Stimulated activated CD8-positive, alpha-beta memory T cell treated with anti-CD3 and anti-CD28 coated beads, Interleukin-4, amount 100 ng/mL, for 24 hours (primary cell): ENCODE data around the gene CLNK.

Source experiments
- DNase-seq: peaks from one replicate; pipeline ENCODE4 v3.0.0-alpha.2; 2020; ENCODE audit warnings: low read depth

Gene CLNK

DNA sequence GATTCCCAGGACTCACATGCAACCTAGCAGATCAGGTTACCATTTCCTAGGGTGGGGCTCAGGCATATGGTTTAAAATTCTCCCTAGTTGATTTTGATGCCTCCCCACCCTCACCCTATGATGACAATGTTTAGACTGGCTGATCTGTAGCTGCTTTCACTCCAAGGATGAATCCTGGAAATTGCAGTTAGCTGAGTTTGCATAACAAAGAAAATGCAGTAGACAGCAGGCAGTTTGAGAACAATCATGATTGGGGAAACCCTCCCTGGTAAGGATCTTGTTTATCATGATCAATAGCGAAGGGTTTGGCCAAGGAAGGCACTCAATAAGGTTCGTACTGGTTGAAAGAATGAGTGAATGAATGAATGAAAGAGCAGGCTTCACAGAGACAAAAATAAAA, 229.4 kb downstream of the CLNK start:
- no peak for DNase-seq

DNA sequence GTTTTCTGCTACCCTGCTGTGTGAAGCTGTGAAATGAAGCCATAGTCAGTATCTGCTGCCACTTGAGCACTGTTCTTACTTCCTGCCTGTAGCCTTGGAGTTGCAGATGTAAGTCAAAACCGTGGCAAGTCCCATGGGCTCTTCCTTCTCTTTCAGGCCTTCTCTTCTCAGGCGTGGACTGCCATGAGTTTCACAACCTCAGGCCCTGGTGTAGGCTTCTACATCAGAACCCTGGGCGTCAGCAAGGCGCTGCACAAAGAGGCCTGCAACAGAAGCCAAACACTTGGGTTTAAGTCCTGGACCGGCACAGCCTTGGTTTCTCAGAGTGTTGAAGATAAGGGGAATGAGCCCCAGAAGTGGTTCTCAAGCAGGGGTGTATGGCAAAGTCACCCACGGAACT, 229.8 kb downstream of the CLNK start:
- no peak for DNase-seq

DNA sequence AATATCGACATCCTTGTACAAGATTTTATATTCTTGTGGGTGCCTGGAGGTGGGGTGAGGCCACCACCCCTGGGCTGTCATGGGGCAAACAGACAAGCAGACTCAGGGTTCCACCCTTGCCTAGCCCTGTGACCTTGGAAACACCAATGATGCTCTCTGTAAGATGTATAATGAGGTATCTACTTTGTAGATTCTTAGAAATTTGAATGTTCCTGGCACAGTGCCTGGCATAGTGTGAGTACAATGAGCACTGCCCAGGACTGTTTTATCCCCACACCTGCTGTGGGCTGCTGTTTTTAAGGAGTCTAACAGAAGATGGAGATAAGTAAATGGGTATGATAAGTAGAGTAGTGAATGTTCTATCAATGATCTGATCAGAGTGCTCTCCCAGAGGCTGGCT, 230.4 kb downstream of the CLNK start:
- no peak for DNase-seq

DNA sequence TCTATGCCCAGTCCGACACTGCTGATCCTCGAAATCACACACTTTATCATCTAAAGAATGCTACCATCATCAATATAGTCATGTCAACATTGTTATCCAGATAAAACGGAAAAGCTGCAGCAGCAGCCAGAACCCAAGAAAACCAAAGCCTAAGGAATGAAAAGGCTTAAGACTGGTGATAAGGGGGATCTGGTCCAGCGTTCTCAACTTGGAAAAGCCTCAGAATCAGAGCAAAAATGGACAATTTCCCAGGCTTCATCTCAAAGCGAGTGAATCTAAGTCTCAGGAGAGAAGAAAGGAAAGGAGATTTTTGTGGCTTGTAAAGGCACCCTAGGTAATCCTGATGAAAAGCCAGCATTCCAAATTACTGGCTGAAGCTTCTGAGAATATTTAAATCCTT, 235.6 kb downstream of the CLNK start:
- no peak for DNase-seq

DNA sequence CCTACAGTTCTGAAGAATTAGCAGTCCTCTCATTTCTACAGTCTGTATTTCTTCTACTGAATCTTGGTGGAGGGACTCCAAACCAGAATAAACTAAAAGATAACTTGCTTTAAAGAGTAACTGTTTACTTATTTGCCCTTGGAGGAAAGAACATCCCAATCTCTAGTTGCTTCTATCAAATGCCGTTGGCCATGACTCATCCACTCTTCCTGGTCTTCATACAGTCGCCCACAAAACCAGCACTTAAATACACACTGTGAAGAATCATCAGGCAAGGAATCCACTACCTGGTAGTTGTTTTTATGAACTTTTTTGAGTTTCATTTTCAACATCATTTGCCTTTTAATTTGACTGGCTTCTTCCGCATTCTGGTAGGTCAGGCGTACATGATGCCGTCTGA, 241.6 kb downstream of the CLNK start:
- no peak for DNase-seq

DNA sequence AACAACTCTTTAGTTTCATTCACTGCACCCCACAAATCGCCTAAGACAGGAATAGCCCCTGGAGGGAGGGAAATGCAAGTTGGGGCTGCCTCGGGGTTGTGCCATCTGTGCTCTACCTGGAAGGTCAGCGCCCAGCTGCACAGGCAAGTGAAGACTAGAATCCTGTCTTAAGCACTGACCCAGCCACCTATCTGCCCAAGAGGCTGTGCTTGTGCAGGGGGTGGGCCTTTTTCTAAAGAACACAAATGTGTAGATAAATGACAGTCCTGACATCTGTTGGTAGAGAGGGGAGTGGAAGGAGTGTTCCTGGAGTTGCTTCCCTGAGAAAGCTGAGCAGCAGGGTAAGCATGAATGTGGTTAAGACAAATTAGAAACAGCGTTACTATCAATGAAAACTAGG, 243.1 kb downstream of the CLNK start:
- no peak for DNase-seq

DNA sequence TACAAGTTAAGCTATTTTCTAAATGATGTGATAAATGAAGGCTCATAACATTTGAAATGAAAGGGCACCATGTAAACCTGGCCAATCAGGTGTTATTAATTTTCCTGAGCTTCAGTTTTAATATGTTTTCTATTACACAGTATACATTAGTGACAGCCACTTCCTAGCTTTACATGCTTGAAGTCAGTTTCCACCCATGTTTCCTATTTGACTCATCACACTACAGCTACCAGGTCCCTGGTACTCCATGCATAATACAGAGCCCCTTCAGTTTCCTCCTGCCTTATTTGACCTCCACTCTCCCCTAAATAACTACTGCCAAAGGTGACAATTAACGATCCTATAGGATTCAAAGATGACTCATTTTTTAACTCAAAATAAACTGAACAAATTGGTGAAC, 245.6 kb downstream of the CLNK start:
- no peak for DNase-seq

DNA sequence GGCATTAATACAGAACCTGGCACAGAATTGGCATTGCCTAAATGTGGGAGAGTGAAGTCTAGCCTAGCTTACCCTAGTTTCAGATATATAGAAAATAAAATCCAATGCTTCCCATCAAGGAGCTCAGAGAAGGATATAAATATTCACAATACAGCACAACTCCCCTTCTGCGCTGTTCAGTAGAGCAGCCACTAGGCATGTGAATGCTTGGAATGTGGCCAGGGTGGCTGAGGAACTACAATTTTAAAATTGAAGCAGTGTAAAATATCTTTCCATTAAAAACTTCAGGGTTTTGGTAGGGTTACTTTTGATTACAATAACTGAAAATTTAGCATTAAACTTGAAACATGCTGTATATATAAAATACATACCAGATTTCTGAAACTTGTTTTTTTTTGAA, 246.8 kb downstream of the CLNK start:
- DNase-seq, result no peak
